ENCODE data around the gene ACTR2. TPM values are rescaled to one million over a fixed set of nuclear protein-coding genes. Genes with fewer than 3 reads are reported as not detected.

Gene ACTR2
- polyA plus RNA-seq, 1 donor from 2014 or later, result 118 TPM

- Histone ChIP-seq H3K79me2 (replicated peaks; ENCODE audit: insufficient read depth, low read length) (peaks cover 46% of the 10 kb centered on the region), H3K9me3 (ENCODE audit: low read length) (no peaks in the 10 kb centered on the region), H3K4me2 (ENCODE audit: low read length) (peak overlapping the region; percentile 86), H3K27ac (ENCODE audit: low read length) (peak overlapping the region; percentile 85), H3K9me2 (ENCODE audit: insufficient read depth, low read length) (no peaks in the 10 kb centered on the region), H2AFZ (ENCODE audit: low read depth, low read length) (peak overlapping the region; percentile 78), H4K20me1 (ENCODE audit: insufficient read depth) (no peaks in the 10 kb centered on the region), H3K36me3 (ENCODE audit: insufficient read depth, low read length) (no peaks in the 10 kb centered on the region), H3K9ac (ENCODE audit: low read length) (peak overlapping the region; percentile 91), H3F3A (ENCODE audit: insufficient read depth, low read length, poor library complexity, severe bottlenecking) (no peaks in the 10 kb centered on the region), H3K27me3 (ENCODE audit: insufficient read depth, low read depth, low read length) (no peaks in the 10 kb centered on the region), H3K4me3 (ENCODE audit: low read length) (peak overlapping the region; percentile 75)
- no peak for TF ChIP-seq EZH2 (IDR thresholded peaks at IDR 0.05; ENCODE audit: borderline replicate concordance, insufficient read depth, low read length, poor library complexity, severe bottlenecking)
- TF ChIP-seq RAD21 (conservative IDR thresholded peaks at IDR 0.05), result no peak
- no peak for TF ChIP-seq SMC3 (conservative IDR thresholded peaks at IDR 0.05; ENCODE audit: poor library complexity)
These were observed 676 bp downstream of the ACTR2 start for GRCh38 chr2:65228263-65228750.

GRCh38 chr2:65231121-65231520, 3.5 kb downstream of the ACTR2 start:
- Histone ChIP-seq H2AFZ (ENCODE audit: low read depth, low read length) (no peak overlapping the region), H3K4me2 (ENCODE audit: low read length) (no peak overlapping the region), H3K4me3 (ENCODE audit: low read length) (no peak overlapping the region), H3K27me3 (ENCODE audit: insufficient read depth, low read depth, low read length) (no peaks in the 10 kb centered on the region), H3K9me3 (ENCODE audit: low read length) (no peaks in the 10 kb centered on the region), H3K27ac (ENCODE audit: low read length) (no peak overlapping the region), H3K79me2 (replicated peaks; ENCODE audit: insufficient read depth, low read length) (peaks cover 68% of the 10 kb centered on the region), H3K36me3 (ENCODE audit: insufficient read depth, low read length) (no peaks in the 10 kb centered on the region), H3K9me2 (ENCODE audit: insufficient read depth, low read length) (no peaks in the 10 kb centered on the region), H4K20me1 (ENCODE audit: insufficient read depth) (no peaks in the 10 kb centered on the region), H3K9ac (ENCODE audit: low read length) (no peak overlapping the region), H3F3A (ENCODE audit: insufficient read depth, low read length, poor library complexity, severe bottlenecking) (no peaks in the 10 kb centered on the region)
- no peak for TF ChIP-seq TAF1 (IDR thresholded peaks at IDR 0.05; ENCODE audit: low read depth)
- no peak for TF ChIP-seq RAD21 (conservative IDR thresholded peaks at IDR 0.05)
- TF ChIP-seq SMC3 (conservative IDR thresholded peaks at IDR 0.05; ENCODE audit: poor library complexity), result no peak
- no peak for TF ChIP-seq CTCF (IDR thresholded peaks at IDR 0.05; ENCODE audit: poor library complexity, severe bottlenecking)
- no peak for TF ChIP-seq EP300 (conservative IDR thresholded peaks at IDR 0.05; ENCODE audit: poor library complexity, severe bottlenecking)
- no peak for TF ChIP-seq EZH2 (IDR thresholded peaks at IDR 0.05; ENCODE audit: borderline replicate concordance, insufficient read depth, low read length, poor library complexity, severe bottlenecking)
- no peak for TF ChIP-seq MXI1 (conservative IDR thresholded peaks at IDR 0.05; ENCODE audit: poor library complexity, severe bottlenecking)
- no peak for TF ChIP-seq POLR2AphosphoS5 (IDR thresholded peaks at IDR 0.05)
- TF ChIP-seq REST (IDR thresholded peaks at IDR 0.05; ENCODE audit: borderline replicate concordance), result no peak
